Fibroblast of lung (primary cell): ENCODE results near the gene PTGES2. TPM values are rescaled to one million over a fixed set of nuclear protein-coding genes. Genes with fewer than 3 reads are reported as not detected.

Experiments used
- DNase-seq, 2 donors: peaks; one replicate each; pipeline versions ENCODE4 v3.0.0 to v3.0.0-alpha.2; 2010; ENCODE audit warnings: low read depth in 2 of 2
- H2AFZ ChIP-seq: 2 replicates; pipeline ENCODE4 v1.5.1; 2012; ENCODE audit warnings: low read length, control low read depth, inconsistent platforms
- H3K27ac ChIP-seq: 2 replicates; pipeline ENCODE4 v1.5.1; 2011; ENCODE audit warnings: low read length, control low read depth; ENCODE audit not compliant: insufficient read depth
- H3K27me3 ChIP-seq: 2 replicates; pipeline ENCODE4 v1.5.1; 2011; ENCODE audit warnings: mild to moderate bottlenecking, low read length; ENCODE audit not compliant: control insufficient read depth, insufficient read depth
- H3K36me3 ChIP-seq: 2 replicates; pipeline ENCODE4 v1.5.1; 2011; ENCODE audit warnings: low read length; ENCODE audit not compliant: control insufficient read depth, insufficient read depth
- H3K4me1 ChIP-seq: 2 replicates; pipeline ENCODE4 v1.5.1; 2011; ENCODE audit warnings: low read length; ENCODE audit not compliant: control insufficient read depth, insufficient read depth; ENCODE audit errors: extremely low read depth
- H3K4me2 ChIP-seq: 2 replicates; pipeline ENCODE4 v1.5.1; 2011; ENCODE audit warnings: low read length, control low read depth; ENCODE audit not compliant: insufficient read depth; ENCODE audit errors: extremely low read depth
- H3K4me3 ChIP-seq, 4 experiments: fragments of 200-600 bp in 1 of 4; sonication (generic) in 1 of 4; replicated peaks in 1 of 4; 2 replicates each; pipeline ENCODE4 v1.5.1; 2011 to 2016; ENCODE audit warnings: low read length in 4 of 4, low read depth in 3 of 4, mild to moderate bottlenecking in 3 of 4, control low read depth in 2 of 4, inconsistent platforms in 1 of 4, mixed read lengths in 1 of 4; ENCODE audit not compliant: insufficient read depth in 1 of 4; ENCODE audit errors: control extremely low read depth in 1 of 4
- H3K79me2 ChIP-seq: 2 replicates; pipeline ENCODE4 v1.5.1; 2012; ENCODE audit warnings: mild to moderate bottlenecking, low read length, inconsistent platforms; ENCODE audit not compliant: control insufficient read depth, insufficient read depth
- H3K9ac ChIP-seq: 2 replicates; pipeline ENCODE4 v1.5.1; 2011; ENCODE audit warnings: mild to moderate bottlenecking, low read length, control low read depth; ENCODE audit not compliant: insufficient read depth
- H3K9me3 ChIP-seq: 2 replicates; pipeline ENCODE4 v1.5.1; 2012; ENCODE audit warnings: low read depth, low read length; ENCODE audit not compliant: control insufficient read depth, insufficient read depth
- H4K20me1 ChIP-seq: 2 replicates; pipeline ENCODE4 v1.5.1; 2011; ENCODE audit warnings: low read length; ENCODE audit not compliant: control insufficient read depth, insufficient read depth; ENCODE audit errors: extremely low read depth
- EZH2 ChIP-seq: IDR thresholded peaks from 2 replicates; pipeline ENCODE4 v1.5.1; 2012; ENCODE audit warnings: low read length, control low read depth, mild to moderate bottlenecking; ENCODE audit errors: missing control alignments
- polyA plus RNA-seq, 2 donors: library from polyadenylated mRNA; depleted of rRNA in 1 of 2; stranded (reverse) in 1 of 2; unstranded in 1 of 2; fragments of >200 nt; gene quantifications; 2 replicates each; pipeline ENCODE4 v1.2.1, GENCODE V29; 2011 to 2012; ENCODE audit warnings: missing spikeins in 1 of 2
- total RNA-seq: library from RNA; depleted of rRNA; stranded (reverse); fragments of >200 nt; gene quantifications from 2 replicates; pipeline ENCODE4 v1.2.1, GENCODE V29; 2014
- TF ChIP-seq, protein P1 (sequence below), 2 donors: IDR thresholded peaks in 1 of 2; conservative IDR thresholded peaks in 1 of 2; 1 replicate in 1 of 2; 2 replicates in 1 of 2; pipeline ENCODE4 v1.5.1; 2011 to 2012; ENCODE audit warnings: low read length in 2 of 2, control low read depth in 1 of 2, inconsistent platforms in 1 of 2, low read depth in 1 of 2, mild to moderate bottlenecking in 1 of 2

PTGES2 gene
- total and polyA plus RNA-seq, 2 donors (not counting 1 experiment from before 2014, with no cell fraction given) = 44.8 to 57.6 TPM

DNA sequence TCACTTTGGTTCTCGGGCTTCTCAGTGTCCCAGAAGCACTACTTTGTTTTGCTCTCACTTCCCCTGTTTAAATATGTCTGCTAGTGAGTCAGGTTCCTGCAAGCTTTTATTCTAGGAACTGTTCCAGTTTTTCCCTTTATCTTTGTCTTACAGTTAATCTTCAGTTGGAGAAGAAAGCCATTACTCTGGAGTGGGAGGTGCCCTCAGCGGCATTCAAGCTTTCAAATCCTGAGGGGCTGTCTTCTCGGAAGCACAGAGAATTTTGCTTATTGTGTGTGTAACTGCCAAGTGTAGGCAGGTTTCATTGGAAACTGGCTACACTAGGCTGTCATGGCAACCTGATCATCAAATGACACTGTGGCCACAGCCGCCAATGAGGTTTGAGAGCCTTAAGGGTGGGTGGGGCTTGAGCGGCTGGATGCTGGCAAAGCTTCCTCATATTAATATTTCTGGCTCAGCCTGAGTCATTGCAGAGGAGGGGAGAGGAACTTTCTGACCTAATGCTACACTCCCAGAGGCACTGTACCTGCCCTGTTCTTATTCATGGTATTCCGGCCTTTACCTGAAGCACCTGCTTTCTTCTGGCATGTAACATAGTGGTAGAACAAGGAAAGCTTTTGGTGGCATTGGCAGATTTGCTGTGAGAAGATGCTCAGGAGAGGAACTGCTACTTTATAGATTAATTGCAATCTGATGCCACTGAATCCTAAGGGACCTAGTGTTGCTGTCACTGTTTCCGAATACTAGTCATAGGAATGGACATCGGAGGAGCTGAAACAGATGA is 33.2 kb downstream of the PTGES2 start:
- Histone ChIP-seq H3K4me2 (peak overlapping the region; percentile 72), H3K4me3 (peak overlapping the region; percentile 16 to 64 (median 34)), H2AFZ (no peak overlapping the region), H3K27ac (peak overlapping the region; percentile 96), H3K9me3 (no peaks in the 10 kb centered on the region), H3K79me2 (peaks cover 61% of the 10 kb centered on the region), H3K27me3 (no peaks in the 10 kb centered on the region), H4K20me1 (no peaks in the 10 kb centered on the region), H3K36me3 (peaks cover 3% of the 10 kb centered on the region), H3K4me1 (peaks cover 43% of the 10 kb centered on the region), H3K9ac (peak overlapping the region; percentile 64)
- TF ChIP-seq, protein P1, sequence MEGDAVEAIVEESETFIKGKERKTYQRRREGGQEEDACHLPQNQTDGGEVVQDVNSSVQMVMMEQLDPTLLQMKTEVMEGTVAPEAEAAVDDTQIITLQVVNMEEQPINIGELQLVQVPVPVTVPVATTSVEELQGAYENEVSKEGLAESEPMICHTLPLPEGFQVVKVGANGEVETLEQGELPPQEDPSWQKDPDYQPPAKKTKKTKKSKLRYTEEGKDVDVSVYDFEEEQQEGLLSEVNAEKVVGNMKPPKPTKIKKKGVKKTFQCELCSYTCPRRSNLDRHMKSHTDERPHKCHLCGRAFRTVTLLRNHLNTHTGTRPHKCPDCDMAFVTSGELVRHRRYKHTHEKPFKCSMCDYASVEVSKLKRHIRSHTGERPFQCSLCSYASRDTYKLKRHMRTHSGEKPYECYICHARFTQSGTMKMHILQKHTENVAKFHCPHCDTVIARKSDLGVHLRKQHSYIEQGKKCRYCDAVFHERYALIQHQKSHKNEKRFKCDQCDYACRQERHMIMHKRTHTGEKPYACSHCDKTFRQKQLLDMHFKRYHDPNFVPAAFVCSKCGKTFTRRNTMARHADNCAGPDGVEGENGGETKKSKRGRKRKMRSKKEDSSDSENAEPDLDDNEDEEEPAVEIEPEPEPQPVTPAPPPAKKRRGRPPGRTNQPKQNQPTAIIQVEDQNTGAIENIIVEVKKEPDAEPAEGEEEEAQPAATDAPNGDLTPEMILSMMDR (conservative IDR thresholded peaks at IDR 0.05 in 1 of 2, IDR thresholded peaks at IDR 0.05 in 1 of 2; ENCODE audit: low read depth in 1 of 2, low read length in 2 of 2) = no peak
- no peak for TF ChIP-seq EZH2
- peak; percentile 98 for DNase-seq

DNA sequence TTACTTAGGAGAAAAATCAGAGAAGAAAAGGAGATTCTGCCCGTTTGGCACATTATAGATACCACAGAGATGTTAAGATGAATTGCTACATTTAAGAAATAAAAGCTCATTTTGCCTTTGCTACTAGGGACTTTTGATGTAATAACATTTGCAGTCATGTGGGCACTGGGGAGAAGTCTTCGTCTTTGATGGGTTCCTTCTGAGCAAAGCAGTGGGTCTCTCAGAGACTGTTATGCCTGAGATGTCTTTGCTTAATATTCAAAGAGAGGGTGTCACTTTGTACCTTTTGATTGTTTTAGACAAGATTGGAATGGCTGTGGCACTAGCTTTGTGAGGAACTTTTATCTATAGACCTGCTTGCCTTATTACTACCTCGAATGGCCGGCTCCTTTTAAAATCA is 34.5 kb downstream of the PTGES2 start:
- no peak for DNase-seq
- Histone ChIP-seq H3K36me3 (peaks cover 2% of the 10 kb centered on the region), H3K4me2 (peak overlapping the region; percentile 94), H4K20me1 (no peaks in the 10 kb centered on the region), H3K4me1 (peaks cover 40% of the 10 kb centered on the region), H3K9me3 (no peaks in the 10 kb centered on the region), H3K79me2 (peaks cover 62% of the 10 kb centered on the region), H2AFZ (no peak overlapping the region), H3K9ac (peak overlapping the region; percentile 18), H3K27me3 (no peaks in the 10 kb centered on the region), H3K27ac (peak overlapping the region; percentile 96), H3K4me3 (peak overlapping the region in 3 of 4 experiments; percentile 0 to 64 (median 6))
- TF ChIP-seq, protein P1 (conservative IDR thresholded peaks at IDR 0.05 in 1 of 2, IDR thresholded peaks at IDR 0.05 in 1 of 2; ENCODE audit: low read depth in 1 of 2, low read length in 2 of 2) = no peak
- TF ChIP-seq EZH2 = no peak

DNA sequence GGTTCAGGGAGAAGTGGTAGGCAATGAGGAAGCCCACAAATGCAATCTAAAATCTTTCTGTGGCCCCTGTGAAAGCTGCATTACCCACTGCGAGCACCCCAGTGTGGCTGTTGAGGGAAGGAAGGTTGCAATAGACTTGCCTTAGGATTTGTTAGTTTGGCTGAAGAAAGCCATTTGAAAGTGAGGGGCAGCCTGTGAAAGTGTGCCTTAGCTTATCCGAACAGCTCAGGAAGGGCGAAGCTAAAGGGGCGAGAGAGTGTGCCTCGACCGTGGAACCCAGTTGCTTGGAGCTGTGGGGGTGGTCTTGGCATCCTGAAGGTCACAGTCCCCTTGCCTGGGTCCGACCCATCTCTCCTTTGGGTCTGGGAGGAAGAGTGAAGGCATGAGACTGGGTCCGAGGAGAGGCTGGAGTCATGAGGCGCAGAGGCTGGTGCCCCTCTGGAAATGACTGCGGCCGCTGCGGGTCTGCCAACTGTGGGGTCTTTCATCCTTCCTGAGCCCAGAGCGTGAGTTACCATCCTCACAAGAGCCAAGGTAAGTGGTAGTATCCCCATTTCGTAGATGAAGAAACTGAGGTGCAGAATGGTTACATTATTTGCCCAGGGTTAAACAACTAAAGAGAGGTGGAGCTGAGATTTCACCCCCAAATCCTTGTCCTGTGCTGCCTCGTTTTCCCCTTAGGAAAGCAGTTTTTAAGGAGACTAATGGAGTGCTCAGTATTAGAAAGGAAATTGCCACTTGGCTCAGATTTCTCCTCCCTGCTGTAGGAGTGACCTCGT is 35.1 kb downstream of the PTGES2 start:
- Histone ChIP-seq H3K36me3 (peaks cover 2% of the 10 kb centered on the region), H3K9ac (peak overlapping the region; percentile 38), H3K4me3 (peak overlapping the region; percentile 0 to 64 (median 35)), H3K27me3 (no peaks in the 10 kb centered on the region), H3K27ac (peak overlapping the region; percentile 96), H2AFZ (no peak overlapping the region), H3K4me2 (peak overlapping the region; percentile 94), H3K4me1 (peaks cover 34% of the 10 kb centered on the region), H4K20me1 (no peaks in the 10 kb centered on the region), H3K9me3 (no peaks in the 10 kb centered on the region), H3K79me2 (peaks cover 63% of the 10 kb centered on the region)
- no peak for DNase-seq
- no peak for TF ChIP-seq EZH2
- TF ChIP-seq, protein P1 (conservative IDR thresholded peaks at IDR 0.05 in 1 of 2, IDR thresholded peaks at IDR 0.05 in 1 of 2; ENCODE audit: low read depth in 1 of 2, low read length in 2 of 2) = no peak
